ENCODE measurements around the gene NTN4. TPM values are rescaled to one million over a fixed set of nuclear protein-coding genes. Genes with fewer than 3 reads are reported as not detected.

Gene NTN4
- total RNA-seq, 4 donors from 2014 or later = 6.7 to 25.9 (median 16.7) TPM

DNA sequence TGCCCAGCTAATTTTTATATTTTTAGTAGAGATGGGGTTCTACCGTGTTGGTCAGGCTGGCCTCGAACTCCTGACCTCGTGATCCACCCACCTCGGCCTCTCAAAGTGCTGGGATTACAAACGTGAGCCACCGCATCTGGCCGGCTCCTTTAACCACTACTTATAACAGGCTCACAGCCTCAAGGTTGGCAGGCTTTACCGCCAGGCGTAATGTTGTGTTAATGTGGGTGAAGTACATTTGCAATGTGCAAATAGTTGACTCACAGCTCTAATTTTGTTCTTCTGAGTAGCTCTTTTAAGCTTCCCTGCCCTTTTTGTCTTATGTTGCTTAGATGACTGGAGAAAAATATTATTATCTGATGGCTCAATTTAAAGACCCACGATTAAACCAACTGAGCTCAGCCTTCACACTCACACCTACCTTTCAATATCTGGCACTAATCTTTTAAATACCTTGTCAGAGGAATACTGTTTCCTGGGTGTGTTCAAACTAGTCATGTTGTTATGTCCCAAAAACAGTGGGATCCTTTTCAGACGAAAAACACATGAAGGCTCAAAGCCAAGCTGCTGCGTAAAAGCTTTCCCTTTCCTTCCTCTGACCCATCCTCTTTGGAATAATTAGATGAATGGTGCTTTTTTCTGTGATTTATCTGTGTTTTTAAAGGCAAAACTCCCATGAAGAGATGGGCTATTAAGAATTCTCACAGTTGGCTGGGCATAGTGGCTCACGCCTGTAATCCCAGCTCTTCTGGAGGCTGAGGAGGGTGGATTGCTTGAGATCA lies 182.1 kb downstream of the NTN4 start:
- intact Hi-C loops (cut with DNase I; ENCODE audit: low total_unique reads) = no loop called here
- no peak for TF ChIP-seq POLR2AphosphoS5 (IDR thresholded peaks at IDR 0.05)
- TF ChIP-seq, protein P1, sequence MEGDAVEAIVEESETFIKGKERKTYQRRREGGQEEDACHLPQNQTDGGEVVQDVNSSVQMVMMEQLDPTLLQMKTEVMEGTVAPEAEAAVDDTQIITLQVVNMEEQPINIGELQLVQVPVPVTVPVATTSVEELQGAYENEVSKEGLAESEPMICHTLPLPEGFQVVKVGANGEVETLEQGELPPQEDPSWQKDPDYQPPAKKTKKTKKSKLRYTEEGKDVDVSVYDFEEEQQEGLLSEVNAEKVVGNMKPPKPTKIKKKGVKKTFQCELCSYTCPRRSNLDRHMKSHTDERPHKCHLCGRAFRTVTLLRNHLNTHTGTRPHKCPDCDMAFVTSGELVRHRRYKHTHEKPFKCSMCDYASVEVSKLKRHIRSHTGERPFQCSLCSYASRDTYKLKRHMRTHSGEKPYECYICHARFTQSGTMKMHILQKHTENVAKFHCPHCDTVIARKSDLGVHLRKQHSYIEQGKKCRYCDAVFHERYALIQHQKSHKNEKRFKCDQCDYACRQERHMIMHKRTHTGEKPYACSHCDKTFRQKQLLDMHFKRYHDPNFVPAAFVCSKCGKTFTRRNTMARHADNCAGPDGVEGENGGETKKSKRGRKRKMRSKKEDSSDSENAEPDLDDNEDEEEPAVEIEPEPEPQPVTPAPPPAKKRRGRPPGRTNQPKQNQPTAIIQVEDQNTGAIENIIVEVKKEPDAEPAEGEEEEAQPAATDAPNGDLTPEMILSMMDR (IDR thresholded peaks at IDR 0.05) = no peak
- no peak for TF ChIP-seq POLR2A (IDR thresholded peaks at IDR 0.05)
- no peak for TF ChIP-seq EP300 (IDR thresholded peaks at IDR 0.05; ENCODE audit: low read depth)
- no peak for DNase-seq
- Histone ChIP-seq H3K9me3 (no peaks in the 10 kb centered on the region), H3K36me3 (no peaks in the 10 kb centered on the region), H3K4me1 (peaks cover 0 to 3% (median 0%) of the 10 kb centered on the region in 4 donors), H3K27me3 (no peaks in the 10 kb centered on the region), H3K27ac (no peak overlapping the region), H3K4me3 (no peak overlapping the region)
- in situ Hi-C loops (cut with MboI; ENCODE audit: low pct_ligation_motif_present in 1 of 4, low pct_unique_long_range_greater_than_20kb in 1 of 4, low sequenced_read_pairs in 3 of 4) = no loop called here
- 46 to 49% methylated on average over 10 to 13 of the region's 13 CpGs for WGBS, 2 donors (ENCODE audit: low coverage in 1 of 2)

Small RNA genes within 50 kb of the gene (small RNA-seq; reads per million reads assigned to genes)
- gene RF00019 (0 reads per million in 4 donors), gene RNU6-247P (0 reads per million in 4 donors)

Other genes with a start within 250 kb of the NTN4 start
- 1 to 10 TPM in 1 of 4 donors, under 1 TPM in 1, not detected in 2; 0.41 to 1.9 TPM for gene USP44, start 239.3 kb downstream of the NTN4 start, total RNA-seq
- gene SNRPF, start 68.2 kb upstream of the NTN4 start, total RNA-seq = 1 to 10 TPM in 2 of 4 donors, not detected in 2; 4.8 to 8.3 TPM
- not detected for gene CCDC38, start 151.8 kb upstream of the NTN4 start, total RNA-seq
- under 1 TPM in 2 of 4 donors, not detected in 2; 0.55 to 0.64 TPM for gene AMDHD1, start 152.6 kb upstream of the NTN4 start, total RNA-seq
- 1 to 10 TPM in 3 of 4 donors, not detected in 1; 1.1 to 3.3 (median 2.6) TPM for gene HAL, start 205.6 kb upstream of the NTN4 start, total RNA-seq
- 10 to 100 TPM; 22.4 to 91.9 (median 63.6) TPM for gene LTA4H, start 244.8 kb upstream of the NTN4 start, total RNA-seq